Thoracic aorta (tissue), 2 donors: ENCODE results near the gene POLR2E. TPM values are rescaled to one million over a fixed set of nuclear protein-coding genes. Genes with fewer than 3 reads are reported as not detected.

Experiments
- ATAC-seq: fragments of 150-250 bp; one replicate; pipeline ENCODE4 v1.8.0; 2017; ENCODE audit warnings: low read depth; ENCODE audit not compliant: insufficient number of reproducible peaks, low FRiP score
- DNase-seq: peaks from one replicate; pipeline ENCODE4 v3.0.0-alpha.2; 2020; ENCODE audit warnings: low spot score
- H3K27ac ChIP-seq, 2 donors: fragments of 200-600 bp; sonication (generic); 1 replicate in 1 of 2; 2 replicates in 1 of 2; pipeline ENCODE4 v1.5.1; 2016; ENCODE audit warnings: mild to moderate bottlenecking in 2 of 2, moderate library complexity in 2 of 2
- H3K27me3 ChIP-seq: fragments of 200-600 bp; sonication (generic); replicated peaks from 2 replicates; pipeline ENCODE4 v1.6.0; 2016; ENCODE audit warnings: mild to moderate bottlenecking; ENCODE audit not compliant: insufficient read depth
- H3K36me3 ChIP-seq: fragments of 200-600 bp; sonication (generic); one replicate; pipeline ENCODE4 v1.5.1; 2016
- H3K4me1 ChIP-seq, 2 donors: fragments of 200-600 bp; sonication (generic); 1 replicate in 1 of 2; 2 replicates in 1 of 2; pipeline versions ENCODE4 v1.5.1 to v1.6.0; 2016; ENCODE audit warnings: low read depth in 2 of 2, mild to moderate bottlenecking in 1 of 2; ENCODE audit not compliant: control insufficient read depth in 1 of 2
- H3K4me3 ChIP-seq: fragments of 200-600 bp; sonication (generic); 2 replicates; pipeline ENCODE4 v1.5.1; 2016; ENCODE audit warnings: mild to moderate bottlenecking
- H3K9me3 ChIP-seq: fragments of 200-600 bp; sonication (generic); 2 replicates; pipeline ENCODE4 v1.5.1; 2016
- total RNA-seq, 2 donors: library from RNA; depleted of rRNA; stranded (reverse); fragments of >200 nt; gene quantifications; one replicate each; pipeline versions ENCODE4 v1.1.0 to v1.2.3, GENCODE V29; 2016
- TF ChIP-seq, protein P1 (sequence below): fragments of 200-600 bp; sonication (generic); IDR thresholded peaks from one replicate; pipeline ENCODE4 v1.5.1; 2019; ENCODE audit warnings: antibody characterized with exemption

Gene POLR2E
- total RNA-seq, 2 donors from 2014 or later, result 129 to 149 TPM

GRCh38 chr19:1122021-1122971, 27.1 kb upstream of the POLR2E start:
- Histone ChIP-seq H3K4me3 (no peak overlapping the region), H3K27ac (no peak overlapping the region), H3K36me3 (peaks cover 90% of the 10 kb centered on the region), H3K27me3 (no peaks in the 10 kb centered on the region), H3K4me1 (peaks cover 21 to 26% of the 10 kb centered on the region in 2 donors), H3K9me3 (no peaks in the 10 kb centered on the region)
- DNase-seq, result no peak
- TF ChIP-seq, protein P1, sequence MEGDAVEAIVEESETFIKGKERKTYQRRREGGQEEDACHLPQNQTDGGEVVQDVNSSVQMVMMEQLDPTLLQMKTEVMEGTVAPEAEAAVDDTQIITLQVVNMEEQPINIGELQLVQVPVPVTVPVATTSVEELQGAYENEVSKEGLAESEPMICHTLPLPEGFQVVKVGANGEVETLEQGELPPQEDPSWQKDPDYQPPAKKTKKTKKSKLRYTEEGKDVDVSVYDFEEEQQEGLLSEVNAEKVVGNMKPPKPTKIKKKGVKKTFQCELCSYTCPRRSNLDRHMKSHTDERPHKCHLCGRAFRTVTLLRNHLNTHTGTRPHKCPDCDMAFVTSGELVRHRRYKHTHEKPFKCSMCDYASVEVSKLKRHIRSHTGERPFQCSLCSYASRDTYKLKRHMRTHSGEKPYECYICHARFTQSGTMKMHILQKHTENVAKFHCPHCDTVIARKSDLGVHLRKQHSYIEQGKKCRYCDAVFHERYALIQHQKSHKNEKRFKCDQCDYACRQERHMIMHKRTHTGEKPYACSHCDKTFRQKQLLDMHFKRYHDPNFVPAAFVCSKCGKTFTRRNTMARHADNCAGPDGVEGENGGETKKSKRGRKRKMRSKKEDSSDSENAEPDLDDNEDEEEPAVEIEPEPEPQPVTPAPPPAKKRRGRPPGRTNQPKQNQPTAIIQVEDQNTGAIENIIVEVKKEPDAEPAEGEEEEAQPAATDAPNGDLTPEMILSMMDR, result no peak
- ATAC-seq, result no peak

- no peak overlapping the region for H3K4me3 ChIP-seq
- ATAC-seq (no peak), DNase-seq (no peak)
- TF ChIP-seq, protein P1, result no peak
- no peaks in the 10 kb centered on the region for H3K27me3 ChIP-seq
- peaks cover 91% of the 10 kb centered on the region for H3K36me3 ChIP-seq
- H3K4me1 ChIP-seq, result peaks cover 12 to 17% of the 10 kb centered on the region in 2 donors
- H3K27ac ChIP-seq, result no peak overlapping the region
- no peaks in the 10 kb centered on the region for H3K9me3 ChIP-seq
These were observed 26.2 kb upstream of the POLR2E start for GRCh38 chr19:1121395-1121794.

DNA sequence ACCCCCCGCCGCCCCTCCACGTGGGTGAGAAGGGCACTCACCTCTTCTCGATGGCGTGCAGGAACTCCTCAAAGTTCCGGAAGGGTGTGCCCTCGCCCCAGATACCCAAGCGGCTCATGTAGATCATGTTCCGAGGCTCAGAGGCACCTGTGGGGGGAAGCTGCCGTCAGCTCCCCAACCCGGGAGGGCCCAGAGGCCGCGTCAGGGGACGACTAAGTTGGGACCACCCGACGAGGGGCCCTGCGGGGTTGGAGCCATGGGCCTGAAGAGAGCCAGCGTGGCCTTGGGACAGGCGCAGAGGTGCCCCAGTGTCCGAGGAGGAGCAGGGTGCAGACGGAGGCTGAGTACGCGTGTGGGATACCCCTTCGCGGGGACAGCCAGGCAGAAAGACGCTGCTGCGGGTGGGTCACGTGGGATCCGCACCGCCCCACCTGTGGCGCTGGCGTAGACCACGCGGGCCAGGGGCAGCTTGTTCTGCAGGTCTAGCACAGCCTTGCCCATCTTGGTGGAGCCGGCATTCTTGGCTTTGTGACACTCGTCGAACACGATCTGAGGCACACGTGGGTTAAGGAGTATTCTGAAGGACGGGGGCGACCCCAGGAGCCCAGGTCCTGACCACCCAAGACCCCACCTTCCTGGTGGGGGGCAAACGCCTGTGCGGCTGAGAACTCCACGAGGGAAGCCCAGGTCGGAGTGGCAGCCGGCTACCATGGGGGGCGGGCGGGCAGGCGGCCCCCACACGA, 24.5 kb upstream of the POLR2E start:
- Histone ChIP-seq H3K36me3 (peaks cover 94% of the 10 kb centered on the region), H3K4me3 (no peak overlapping the region), H3K9me3 (no peaks in the 10 kb centered on the region), H3K4me1 (peaks cover 0 to 5% of the 10 kb centered on the region in 2 donors), H3K27ac (no peak overlapping the region), H3K27me3 (no peaks in the 10 kb centered on the region)
- ATAC-seq (no peak), DNase-seq (no peak)
- TF ChIP-seq, protein P1, result no peak

DNA sequence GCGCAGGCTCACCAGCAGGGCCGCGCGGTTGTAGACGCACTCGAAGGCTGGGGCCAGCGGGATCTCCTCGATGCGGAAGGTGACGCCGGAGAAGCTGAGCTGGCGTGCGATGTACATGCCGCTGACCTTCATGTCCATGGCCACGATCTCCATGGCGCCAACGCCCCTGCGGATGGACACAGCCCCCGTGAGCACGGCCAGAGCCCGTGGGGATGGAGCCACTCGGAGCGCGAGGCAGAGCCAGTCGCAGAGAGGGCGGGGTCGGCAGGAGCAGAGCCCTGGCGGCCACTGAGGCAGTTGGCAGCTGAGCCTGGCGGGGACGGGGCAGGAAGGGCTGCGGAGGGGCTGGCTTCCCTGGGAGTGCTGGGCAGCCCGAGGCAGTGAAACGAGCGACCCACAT, 23.8 kb upstream of the POLR2E start:
- H3K36me3 ChIP-seq, result peaks cover 92% of the 10 kb centered on the region
- H3K4me1 ChIP-seq, result peaks cover 0 to 9% of the 10 kb centered on the region in 2 donors
- DNase-seq (no peak), ATAC-seq (no peak)
- H3K27me3 ChIP-seq, result no peaks in the 10 kb centered on the region
- H3K27ac ChIP-seq, result no peak overlapping the region
- no peak overlapping the region for H3K4me3 ChIP-seq
- H3K9me3 ChIP-seq, result no peaks in the 10 kb centered on the region
- TF ChIP-seq, protein P1, result no peak

DNA sequence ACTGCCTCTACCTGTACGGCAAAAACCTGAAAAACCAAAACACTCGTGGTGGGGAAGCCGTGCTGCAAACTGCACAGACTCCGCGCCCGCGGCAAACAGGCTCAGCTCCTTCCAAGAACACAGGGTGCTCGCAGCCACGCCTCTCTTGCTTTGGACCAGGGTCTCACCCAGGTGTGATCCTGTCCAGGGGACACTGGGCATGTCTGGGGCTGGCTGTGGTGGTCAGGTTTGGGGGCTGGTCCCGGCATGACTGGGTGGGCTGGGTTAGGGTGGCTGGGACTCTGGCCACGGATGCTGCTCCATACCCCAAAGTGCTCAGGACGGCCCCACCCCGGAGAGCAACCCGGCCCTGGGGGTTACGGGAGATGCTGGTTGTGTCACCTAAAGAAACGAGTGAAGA, 22.5 kb upstream of the POLR2E start:
- no peaks in the 10 kb centered on the region for H3K27me3 ChIP-seq
- ATAC-seq (no peak), DNase-seq (no peak)
- H3K4me3 ChIP-seq, result no peak overlapping the region
- TF ChIP-seq, protein P1, result no peak
- peaks cover 81% of the 10 kb centered on the region for H3K36me3 ChIP-seq
- peaks cover 0 to 19% of the 10 kb centered on the region in 2 donors for H3K4me1 ChIP-seq
- H3K9me3 ChIP-seq, result no peaks in the 10 kb centered on the region
- H3K27ac ChIP-seq, result no peak overlapping the region
